Subcutaneous abdominal adipose tissue (tissue), 5 donors: ENCODE data around the gene SLC29A3.

Source experiments
- H3K27ac ChIP-seq: one replicate; pipeline ENCODE4 v1.7.0; 2013; ENCODE audit warnings: low read depth, mild to moderate bottlenecking, inconsistent platforms, low read length, moderate library complexity
- H3K27me3 ChIP-seq, 5 donors: one replicate each; pipeline ENCODE4 v1.7.0; 2013; ENCODE audit warnings: low read length in 5 of 5, inconsistent platforms in 1 of 5; ENCODE audit not compliant: control insufficient read depth in 5 of 5, insufficient read depth in 4 of 5
- H3K36me3 ChIP-seq, 5 donors: one replicate each; pipeline ENCODE4 v1.7.0; 2013; ENCODE audit warnings: low read length in 5 of 5; ENCODE audit not compliant: control insufficient read depth in 5 of 5, insufficient read depth in 5 of 5
- H3K4me1 ChIP-seq, 5 donors: one replicate each; pipeline ENCODE4 v1.7.0; 2013; ENCODE audit warnings: low read length in 5 of 5, mild to moderate bottlenecking in 3 of 5, moderate library complexity in 1 of 5; ENCODE audit not compliant: control insufficient read depth in 5 of 5, insufficient read depth in 5 of 5
- H3K4me3 ChIP-seq, 5 donors: one replicate each; pipeline ENCODE4 v1.7.0; 2013; ENCODE audit warnings: low read length in 5 of 5, low read depth in 1 of 5
- H3K9ac ChIP-seq, 5 donors: one replicate each; pipeline ENCODE4 v1.7.0; 2013; ENCODE audit warnings: low read length in 5 of 5, mild to moderate bottlenecking in 4 of 5, moderate library complexity in 3 of 5
- H3K9me3 ChIP-seq, 5 donors: one replicate each; pipeline ENCODE4 v1.7.0; 2013; ENCODE audit warnings: low read length in 5 of 5; ENCODE audit not compliant: control insufficient read depth in 5 of 5
- donor health status: healthy.
- donor health status: healthy.
- donor health status: healthy.
- donor health status: healthy.
- donor health status: healthy.

Gene SLC29A3

DNA sequence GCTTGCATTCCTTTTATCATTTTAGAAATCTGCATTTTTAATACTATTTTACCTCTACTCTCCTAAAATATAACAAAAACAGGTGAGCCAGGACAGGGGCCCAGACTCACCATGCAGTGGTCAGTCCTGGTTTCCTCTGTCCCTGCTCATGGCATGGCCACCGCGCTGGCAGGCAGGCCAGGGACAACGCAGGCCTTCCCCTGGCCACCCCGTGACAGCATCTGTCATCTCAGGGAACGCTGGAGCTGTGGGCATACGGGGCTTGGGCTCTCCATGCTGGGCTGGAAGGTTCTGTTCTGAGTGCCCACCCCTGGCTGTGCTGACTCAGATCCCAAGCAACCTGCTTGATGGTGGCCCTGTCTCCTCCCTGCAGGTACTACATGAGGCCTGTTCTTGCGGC lies 42.5 kb downstream of the SLC29A3 start:
- Histone ChIP-seq H3K4me1 (peaks cover 0 to 23% (median 13%) of the 10 kb centered on the region in 5 donors), H3K4me3 (no peak overlapping the region), H3K27me3 (no peaks in the 10 kb centered on the region), H3K9ac (no peak overlapping the region), H3K36me3 (peaks cover 5 to 38% (median 17%) of the 10 kb centered on the region in 5 donors), H3K27ac (no peak overlapping the region), H3K9me3 (no peaks in the 10 kb centered on the region)

- peaks cover 5 to 37% (median 14%) of the 10 kb centered on the region in 5 donors for H3K36me3 ChIP-seq
- H3K4me3 ChIP-seq, result no peak overlapping the region
- H3K4me1 ChIP-seq, result peaks cover 0 to 29% (median 13%) of the 10 kb centered on the region in 5 donors
- no peak overlapping the region for H3K9ac ChIP-seq
- H3K27me3 ChIP-seq, result no peaks in the 10 kb centered on the region
- no peak overlapping the region for H3K27ac ChIP-seq
- no peaks in the 10 kb centered on the region for H3K9me3 ChIP-seq
Observed at GRCh38 chr10:71362141-71362540, 43.1 kb downstream of the SLC29A3 start.

GRCh38 chr10:71363936-71364335 lies 44.9 kb downstream of the SLC29A3 start:
- H3K4me1 ChIP-seq, result peaks cover 0 to 24% (median 10%) of the 10 kb centered on the region in 5 donors
- H3K27ac ChIP-seq, result no peak overlapping the region
- no peaks in the 10 kb centered on the region for H3K9me3 ChIP-seq
- H3K4me3 ChIP-seq, result no peak overlapping the region
- peaks cover 5 to 22% (median 14%) of the 10 kb centered on the region in 5 donors for H3K36me3 ChIP-seq
- no peak overlapping the region for H3K9ac ChIP-seq
- H3K27me3 ChIP-seq, result no peaks in the 10 kb centered on the region

- H3K9me3 ChIP-seq, result no peaks in the 10 kb centered on the region
- no peak overlapping the region for H3K9ac ChIP-seq
- H3K4me3 ChIP-seq, result no peak overlapping the region
- peaks cover 0 to 29% (median 8%) of the 10 kb centered on the region in 5 donors for H3K4me1 ChIP-seq
- H3K36me3 ChIP-seq, result peaks cover 5 to 22% (median 14%) of the 10 kb centered on the region in 5 donors
- no peak overlapping the region for H3K27ac ChIP-seq
- no peaks in the 10 kb centered on the region for H3K27me3 ChIP-seq
Observed at GRCh38 chr10:71365366-71365765, 46.3 kb downstream of the SLC29A3 start.

DNA sequence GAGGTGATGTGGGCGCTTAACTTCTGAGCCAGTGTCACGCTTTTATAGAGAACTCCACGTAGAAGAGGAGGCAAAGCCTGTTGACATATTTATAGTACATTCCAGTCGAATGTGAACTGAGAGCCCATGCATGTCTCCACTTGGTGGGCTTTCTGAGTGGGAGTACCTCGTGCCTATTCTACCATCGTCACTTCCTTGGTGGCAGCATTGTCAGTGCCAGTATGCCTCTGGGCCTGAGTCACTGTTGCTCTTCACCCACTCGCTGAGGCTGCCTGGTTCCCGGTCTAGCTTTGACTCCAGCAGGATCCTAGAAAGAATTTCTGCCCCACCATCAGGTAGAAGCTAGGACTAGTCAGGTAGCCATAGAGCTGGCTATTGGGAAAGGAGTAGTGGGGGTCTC lies 47.6 kb downstream of the SLC29A3 start:
- Histone ChIP-seq H3K4me3 (no peak overlapping the region), H3K4me1 (peaks cover 0 to 36% (median 8%) of the 10 kb centered on the region in 5 donors), H3K9me3 (no peaks in the 10 kb centered on the region), H3K27ac (no peak overlapping the region), H3K27me3 (peaks cover 0 to 1% (median 0%) of the 10 kb centered on the region in 5 donors), H3K36me3 (peaks cover 0 to 19% (median 14%) of the 10 kb centered on the region in 5 donors), H3K9ac (no peak overlapping the region)

GRCh38 chr10:71367271-71367670 lies 48.2 kb downstream of the SLC29A3 start:
- no peaks in the 10 kb centered on the region for H3K9me3 ChIP-seq
- peaks cover 0 to 4% (median 0%) of the 10 kb centered on the region in 5 donors for H3K27me3 ChIP-seq
- H3K27ac ChIP-seq, result no peak overlapping the region
- no peak overlapping the region for H3K9ac ChIP-seq
- peaks cover 0 to 14% (median 8%) of the 10 kb centered on the region in 5 donors for H3K36me3 ChIP-seq
- H3K4me3 ChIP-seq, result no peak overlapping the region
- H3K4me1 ChIP-seq, result peaks cover 0 to 42% (median 10%) of the 10 kb centered on the region in 5 donors

DNA sequence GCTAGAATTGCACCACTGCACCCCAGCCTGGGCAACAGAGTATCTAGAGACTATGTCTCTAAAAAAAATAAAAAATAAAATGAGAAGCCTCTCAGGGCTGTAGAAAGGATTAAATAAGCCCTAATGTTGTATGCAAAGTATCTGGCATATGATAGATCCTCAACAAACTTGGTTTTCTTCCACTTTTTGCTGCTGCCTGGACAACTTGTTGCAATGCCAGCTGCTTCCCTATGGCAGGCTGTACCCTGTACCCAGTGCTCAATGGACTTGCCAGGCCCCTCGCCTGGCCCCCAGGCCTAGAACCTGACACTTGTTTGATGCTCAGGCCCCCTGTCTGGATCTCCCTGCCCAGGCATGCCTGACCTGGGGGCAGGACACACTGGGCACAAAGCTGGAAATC lies 49.1 kb downstream of the SLC29A3 start:
- H3K27me3 ChIP-seq, result peaks cover 0 to 4% (median 0%) of the 10 kb centered on the region in 5 donors
- H3K4me1 ChIP-seq, result peaks cover 0 to 51% (median 15%) of the 10 kb centered on the region in 5 donors
- H3K36me3 ChIP-seq, result peaks cover 0 to 5% (median 0%) of the 10 kb centered on the region in 5 donors
- no peak overlapping the region for H3K4me3 ChIP-seq
- no peak overlapping the region for H3K9ac ChIP-seq
- H3K9me3 ChIP-seq, result no peaks in the 10 kb centered on the region
- no peak overlapping the region for H3K27ac ChIP-seq

- Histone ChIP-seq H3K9me3 (no peaks in the 10 kb centered on the region), H3K27me3 (peaks cover 0 to 9% (median 0%) of the 10 kb centered on the region in 5 donors), H3K27ac (no peak overlapping the region), H3K36me3 (peaks cover 0 to 5% (median 0%) of the 10 kb centered on the region in 5 donors), H3K9ac (no peak overlapping the region), H3K4me3 (no peak overlapping the region), H3K4me1 (peaks cover 3 to 56% (median 15%) of the 10 kb centered on the region in 5 donors)
Observed at GRCh38 chr10:71368643-71369042, 49.6 kb downstream of the SLC29A3 start.

DNA sequence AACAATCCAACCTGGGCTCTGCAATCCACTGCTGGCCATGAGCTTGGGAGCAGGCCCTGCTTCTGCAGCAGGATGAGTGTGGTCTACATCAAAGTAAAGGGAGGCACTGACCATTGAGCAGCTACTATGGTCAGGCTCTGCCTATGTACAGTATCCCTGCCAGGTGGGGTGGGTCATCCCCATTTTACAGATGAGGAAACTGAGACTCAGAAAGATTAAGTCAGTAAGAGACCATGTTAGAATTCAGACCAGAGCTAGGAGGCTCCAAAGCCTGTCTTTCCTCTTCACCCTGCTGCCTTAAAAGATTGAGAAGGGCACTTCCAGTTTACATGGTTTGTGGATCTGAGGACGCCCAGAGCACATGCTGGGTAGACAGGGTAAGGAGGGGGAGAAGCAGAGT lies 50.5 kb downstream of the SLC29A3 start:
- Histone ChIP-seq H3K27me3 (peaks cover 0 to 10% (median 0%) of the 10 kb centered on the region in 5 donors), H3K4me3 (no peak overlapping the region), H3K4me1 (peaks cover 3 to 61% (median 15%) of the 10 kb centered on the region in 5 donors), H3K36me3 (peaks cover 0 to 1% (median 0%) of the 10 kb centered on the region in 5 donors), H3K9ac (no peak overlapping the region), H3K27ac (no peak overlapping the region), H3K9me3 (no peaks in the 10 kb centered on the region)

DNA sequence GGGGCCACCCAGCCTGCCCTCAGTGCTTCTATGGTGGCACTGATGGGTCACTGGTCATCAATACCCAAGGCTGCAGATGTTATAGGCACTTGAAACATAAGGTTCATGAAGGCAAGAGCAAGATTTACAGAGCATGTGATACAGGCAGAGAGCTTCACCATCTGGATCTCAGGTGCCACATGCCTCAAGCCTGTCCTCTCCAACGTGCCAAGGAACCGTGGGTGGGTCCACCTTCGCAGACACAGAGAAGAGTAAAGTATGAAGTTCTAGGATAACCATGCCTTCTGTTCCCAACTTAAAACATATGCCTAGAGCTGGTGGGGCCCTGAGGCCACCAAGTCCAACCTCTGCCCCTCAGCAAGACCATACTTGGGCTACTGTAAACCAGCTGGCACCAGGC lies 51.0 kb downstream of the SLC29A3 start:
- H3K9ac ChIP-seq, result no peak overlapping the region
- H3K4me3 ChIP-seq, result no peak overlapping the region
- H3K9me3 ChIP-seq, result no peaks in the 10 kb centered on the region
- no peaks in the 10 kb centered on the region for H3K36me3 ChIP-seq
- peaks cover 0 to 10% (median 0%) of the 10 kb centered on the region in 5 donors for H3K27me3 ChIP-seq
- H3K4me1 ChIP-seq, result peaks cover 3 to 61% (median 15%) of the 10 kb centered on the region in 5 donors
- no peak overlapping the region for H3K27ac ChIP-seq
